HG02981 (cell line): ENCODE results near the gene EFCAB14.
"Not testable (repeated sequence)": the region's sequence is repeated elsewhere in the genome, so short reads cannot be mapped to it uniquely, and the experiment has no call there.

Experiments used
- ATAC-seq: cut with Tn5 transposase; IDR thresholded peaks from one replicate; pipeline ENCODE4 v1.9.1; 2021; ENCODE audit warnings: mild to moderate bottlenecking, moderate library complexity; ENCODE audit not compliant: unreplicated experiment

The EFCAB14 gene

GRCh38 chr1:46687921-46688509, 30.9 kb downstream of the EFCAB14 start:
- ATAC-seq = no peak

DNA sequence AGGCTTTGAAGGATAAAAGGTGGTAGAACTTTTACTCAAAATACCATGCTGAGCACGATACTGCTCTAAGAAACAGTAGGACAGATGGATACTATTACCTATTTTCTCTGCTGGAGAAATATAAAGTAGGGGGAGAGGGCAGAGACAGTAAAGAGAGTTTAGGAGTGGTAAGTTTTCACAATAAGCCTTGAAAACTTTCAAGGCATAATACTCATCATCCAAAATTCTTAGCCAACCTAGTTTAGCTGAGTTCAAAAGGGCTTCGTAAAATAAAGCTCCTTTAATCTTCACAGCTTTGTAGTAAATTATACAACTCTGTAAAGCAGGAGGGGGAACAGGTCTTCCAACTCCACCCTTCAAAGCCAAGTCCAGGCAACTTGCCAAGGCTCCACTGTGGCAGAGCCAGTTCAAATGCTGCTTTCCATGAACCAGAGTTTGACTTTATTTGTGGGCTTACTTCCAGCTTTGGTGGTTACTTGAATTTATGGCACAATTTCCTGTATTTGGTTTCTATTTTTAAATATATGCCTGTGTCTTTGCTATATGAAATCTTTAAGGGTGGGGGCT, 31.7 kb downstream of the EFCAB14 start:
- ATAC-seq = no peak

DNA sequence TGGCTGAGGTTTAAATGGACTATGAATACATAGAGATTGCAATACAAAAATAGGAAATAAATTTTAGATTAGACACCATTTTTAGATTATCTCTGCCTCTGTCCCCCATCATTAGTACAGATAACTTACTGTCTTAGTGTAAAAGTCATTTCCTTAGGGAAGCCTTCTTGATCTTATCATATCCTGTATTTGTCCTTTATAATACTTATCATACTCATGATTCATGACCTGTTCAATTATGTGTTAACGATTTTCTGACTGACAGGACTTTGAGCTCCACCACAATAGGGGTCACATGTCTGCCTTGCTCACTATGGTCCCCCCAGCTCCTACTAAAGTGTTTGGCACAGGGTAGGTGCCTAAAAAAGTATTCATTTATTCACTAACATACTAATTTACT, 32.7 kb downstream of the EFCAB14 start:
- ATAC-seq = no peak

DNA sequence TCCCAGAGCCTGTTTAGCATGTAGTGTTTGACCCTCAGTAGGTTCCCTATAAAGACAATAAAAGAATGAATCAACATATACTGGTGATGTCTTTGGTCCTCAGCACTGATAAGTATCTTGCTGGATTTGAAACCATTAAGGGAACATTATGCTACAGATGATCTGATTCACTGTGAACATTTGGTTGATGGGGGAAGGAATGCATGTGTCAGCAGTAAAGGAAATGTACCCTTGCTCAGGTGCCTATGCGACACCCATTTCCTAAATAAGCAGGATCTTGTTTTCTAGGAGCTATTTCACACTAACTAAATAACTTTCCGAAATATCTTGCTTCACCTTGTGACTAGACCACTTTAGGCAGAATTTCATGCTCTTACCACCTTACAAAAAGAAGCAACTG, 34.2 kb downstream of the EFCAB14 start:
- no peak for ATAC-seq

DNA sequence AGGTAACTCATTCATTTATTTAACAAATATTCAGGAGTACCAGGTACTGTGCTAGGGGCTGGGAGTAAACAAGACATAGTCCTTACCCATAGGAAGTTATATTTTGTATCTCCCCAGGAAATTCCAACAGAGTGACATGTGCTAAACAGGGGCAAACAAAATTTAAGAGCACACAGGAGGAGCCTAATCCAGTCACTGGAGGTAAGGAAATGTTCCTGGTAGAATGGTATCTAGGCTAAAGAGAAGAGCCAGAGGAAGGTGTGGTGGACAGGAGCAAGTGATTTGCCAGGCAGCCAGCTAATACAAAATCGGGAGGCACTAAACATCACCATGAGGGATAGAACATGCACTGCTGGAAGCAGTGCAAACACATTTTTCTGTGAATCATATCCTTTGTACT, 36.9 kb downstream of the EFCAB14 start:
- no peak for ATAC-seq

GRCh38 chr1:46681333-46682034, 37.4 kb downstream of the EFCAB14 start:
- no peak for ATAC-seq

- no peak for ATAC-seq
Measured at GRCh38 chr1:46679789-46680573, 38.9 kb downstream of the EFCAB14 start.

DNA sequence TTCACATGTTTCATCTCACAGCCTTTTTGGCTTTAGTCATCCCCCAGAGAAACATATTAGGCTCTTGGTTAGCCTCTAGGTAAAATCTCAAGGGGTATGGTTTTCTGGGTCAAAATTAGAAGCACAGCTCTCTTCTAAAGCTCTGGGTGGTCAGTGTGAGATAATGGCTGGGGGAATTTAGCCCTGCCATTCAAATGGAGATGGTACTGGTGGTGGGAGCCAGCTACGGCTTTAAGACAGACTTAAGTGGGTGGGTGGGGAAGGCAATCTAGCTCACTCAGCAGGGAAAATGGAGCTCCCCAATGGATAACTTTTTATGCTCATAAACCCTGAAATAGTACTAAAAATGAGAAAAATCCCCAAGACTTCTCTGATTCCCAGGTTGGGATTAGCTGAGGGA, 41.6 kb downstream of the EFCAB14 start:
- no peak for ATAC-seq

DNA sequence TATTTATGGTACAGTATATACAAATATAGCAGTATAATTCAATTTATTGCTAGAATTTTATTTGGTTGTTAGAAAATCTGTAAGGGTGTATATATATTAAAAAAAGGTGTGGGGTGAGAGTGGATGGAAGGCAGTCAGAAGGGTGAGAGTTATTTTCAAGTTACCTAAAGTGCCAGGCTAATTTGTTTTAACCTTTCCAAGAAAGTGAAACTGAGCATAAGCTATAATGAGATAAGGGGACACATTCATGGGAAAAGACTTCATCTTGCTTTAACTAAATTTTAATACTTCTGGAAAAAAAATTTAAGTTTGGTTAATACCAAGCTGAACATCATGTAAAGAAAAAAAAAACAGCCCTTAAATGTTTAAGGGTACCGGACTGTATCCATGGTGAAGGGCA, 42.4 kb downstream of the EFCAB14 start:
- no peak for ATAC-seq

DNA sequence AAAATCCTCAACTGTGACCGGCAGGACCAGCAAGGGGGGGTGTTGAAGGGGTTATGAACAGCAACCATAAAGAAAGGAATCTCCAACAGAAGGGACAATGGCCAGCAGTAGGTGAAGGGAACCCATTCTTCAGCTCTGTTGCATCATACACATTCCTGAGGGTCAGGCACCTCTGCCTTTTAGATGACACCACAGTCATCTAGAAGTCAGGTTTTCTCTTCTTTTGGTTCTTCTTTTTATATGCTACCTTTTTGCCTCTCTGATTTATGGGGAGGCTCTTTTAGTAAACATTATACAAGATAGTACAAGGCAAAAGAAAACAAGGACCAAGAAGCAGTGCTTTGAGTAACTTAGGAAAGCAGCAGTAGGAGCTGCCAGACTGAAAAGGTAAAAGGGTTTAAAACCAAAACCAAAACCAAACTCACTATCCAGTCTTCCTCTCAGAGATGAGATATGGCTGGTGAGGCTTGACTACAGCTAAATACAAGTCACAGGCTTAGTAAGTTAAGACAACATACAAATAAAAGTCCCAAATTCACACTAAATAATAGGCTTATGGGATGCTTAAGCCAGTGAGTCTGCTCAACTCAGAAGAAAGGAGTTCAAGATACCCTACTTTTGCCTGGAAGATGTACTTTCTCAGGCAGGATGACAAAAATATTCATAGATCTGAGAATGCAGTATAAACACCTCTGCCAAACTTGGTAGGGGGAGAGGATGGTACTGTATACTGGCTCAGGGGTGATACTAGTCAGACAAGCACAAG, 43.2 kb downstream of the EFCAB14 start:
- ATAC-seq = peak; percentile 75

DNA sequence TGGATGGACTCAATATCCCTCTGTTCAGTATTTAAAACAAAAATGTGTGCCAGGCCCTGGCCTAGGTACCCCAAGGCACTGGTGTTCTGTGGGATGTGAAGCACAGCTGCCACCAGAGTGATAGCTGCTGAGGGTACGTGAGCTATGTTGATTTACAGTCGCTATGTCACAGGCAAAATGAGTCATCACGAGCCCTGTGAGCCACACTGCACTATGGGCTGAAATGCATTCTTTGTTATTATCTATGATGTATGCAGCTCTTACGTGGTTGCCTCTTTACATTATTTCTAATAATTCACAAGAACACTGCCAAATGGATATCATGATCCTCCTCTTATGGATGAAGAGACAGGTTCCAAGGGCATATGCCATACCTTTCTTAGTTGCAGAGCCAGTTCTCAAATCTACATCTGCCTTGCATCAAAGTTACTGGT, 45.1 kb downstream of the EFCAB14 start:
- no peak for ATAC-seq

DNA sequence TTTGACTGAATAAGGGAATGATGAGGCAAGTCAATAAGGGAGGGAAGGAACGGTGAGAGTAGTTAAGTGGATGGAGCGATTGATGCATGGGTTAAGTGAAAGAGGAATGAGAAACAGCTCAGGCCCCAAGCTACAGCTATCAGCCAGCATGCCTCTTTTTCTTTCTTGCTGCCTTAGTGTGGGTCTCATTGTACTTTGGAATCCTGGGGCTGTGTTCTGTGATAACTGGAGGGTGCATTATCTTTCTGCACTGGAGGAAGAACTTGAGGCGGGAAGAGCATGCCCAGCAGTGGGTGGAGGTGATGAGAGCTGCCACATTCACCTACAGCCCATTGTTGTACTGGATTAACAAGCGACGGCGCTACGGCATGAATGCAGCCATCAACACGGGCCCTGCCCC, 46.2 kb downstream of the EFCAB14 start:
- no peak for ATAC-seq

DNA sequence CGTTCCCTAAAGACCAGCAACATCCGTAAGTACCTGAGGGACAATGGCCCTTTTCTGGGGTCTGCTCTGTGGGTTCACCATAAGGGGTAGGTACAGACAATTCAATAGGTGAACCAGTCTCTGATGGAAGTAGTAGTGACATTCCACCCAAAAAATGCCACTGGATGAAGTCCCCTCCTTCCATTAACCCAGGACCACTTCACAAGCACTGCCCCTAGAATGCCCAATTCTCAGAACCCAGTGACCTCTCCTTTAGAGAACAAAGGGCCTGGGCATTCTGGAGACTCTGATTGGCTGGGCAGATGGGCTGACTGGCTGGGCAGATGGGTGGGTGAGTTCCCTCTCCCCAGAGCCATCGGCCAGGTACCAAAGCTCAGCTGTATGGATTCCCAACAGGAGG, 47.4 kb downstream of the EFCAB14 start, which contains the start of gene TEX38:
TEX38 (plus strand) TSS at position 301 of the 400 bp plus-strand sequence; CDS start at position 382, 81 bp downstream.
- ATAC-seq = no peak

DNA sequence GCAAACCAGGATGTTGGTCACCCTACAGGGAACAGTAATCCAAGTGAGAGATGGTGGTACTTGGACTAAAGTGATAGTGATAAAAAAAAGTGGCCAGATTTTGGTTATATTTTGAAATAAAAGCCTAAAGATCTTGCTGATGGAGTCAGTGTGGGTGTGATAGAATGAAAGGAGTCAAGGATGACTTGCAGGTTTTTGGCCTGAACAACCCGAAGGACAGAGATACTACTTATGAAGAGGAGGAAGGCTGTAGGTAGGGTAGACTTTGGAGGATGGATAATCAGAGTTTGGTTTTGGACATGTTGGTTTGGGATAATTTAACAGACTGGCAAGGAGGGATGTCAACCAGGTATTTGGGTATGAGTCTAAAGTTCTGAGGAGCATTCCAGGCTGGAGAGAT, 48.8 kb downstream of the EFCAB14 start:
- ATAC-seq = no peak

DNA sequence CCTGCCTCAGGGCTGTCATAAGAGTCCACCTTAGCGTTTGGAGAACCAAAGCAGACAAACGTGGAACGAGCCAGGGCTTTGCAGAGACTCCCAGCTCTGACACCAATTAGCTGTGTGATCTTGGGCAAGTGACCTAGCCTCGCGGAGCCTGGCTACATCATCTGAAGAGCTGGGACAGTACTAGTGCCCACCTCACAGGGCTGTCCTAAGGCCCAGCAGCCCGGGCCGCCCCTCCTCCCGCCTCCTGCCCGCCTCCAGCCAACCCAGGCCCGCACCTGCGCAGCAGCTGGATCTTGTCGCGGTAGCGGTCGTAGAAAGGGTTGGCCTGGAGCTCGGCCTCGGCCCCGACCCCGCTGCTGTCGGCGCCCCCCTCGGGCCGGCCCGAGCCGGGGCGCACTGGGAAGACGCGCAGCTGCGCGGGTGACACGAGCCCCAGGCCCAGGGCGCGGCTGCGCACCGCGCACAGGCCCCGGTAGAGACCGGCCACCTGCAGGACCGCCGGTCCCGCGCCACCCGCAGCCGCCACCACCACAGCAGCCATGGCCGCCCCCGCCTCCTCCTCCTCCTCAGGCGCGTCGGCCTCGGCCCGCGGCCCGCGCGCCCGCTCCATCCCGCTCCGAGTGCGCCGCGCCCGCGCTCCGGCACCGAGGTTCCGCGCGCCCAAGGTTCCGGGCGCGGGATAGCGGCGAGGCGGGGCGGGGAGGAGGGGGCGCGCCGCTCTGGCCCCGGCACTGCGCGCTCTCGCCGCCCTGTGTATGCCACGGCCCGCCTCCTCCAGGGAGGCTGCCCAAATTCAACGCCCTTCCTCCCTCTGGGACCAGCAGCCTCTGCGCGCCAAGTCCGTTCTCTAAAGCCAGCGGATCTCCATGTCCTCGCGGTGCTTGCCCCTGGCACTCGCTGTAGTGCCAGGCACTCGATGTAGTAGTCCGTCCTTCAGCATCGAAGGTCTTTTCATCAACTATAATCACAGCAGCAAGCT, 50.8 kb downstream of the EFCAB14 start, which contains the start of gene ATPAF1:
ATPAF1 (minus strand) TSS at position 583 of the 979 bp plus-strand sequence; CDS start at position 541, 42 bp downstream.
- peak; percentile 79 for ATAC-seq

DNA sequence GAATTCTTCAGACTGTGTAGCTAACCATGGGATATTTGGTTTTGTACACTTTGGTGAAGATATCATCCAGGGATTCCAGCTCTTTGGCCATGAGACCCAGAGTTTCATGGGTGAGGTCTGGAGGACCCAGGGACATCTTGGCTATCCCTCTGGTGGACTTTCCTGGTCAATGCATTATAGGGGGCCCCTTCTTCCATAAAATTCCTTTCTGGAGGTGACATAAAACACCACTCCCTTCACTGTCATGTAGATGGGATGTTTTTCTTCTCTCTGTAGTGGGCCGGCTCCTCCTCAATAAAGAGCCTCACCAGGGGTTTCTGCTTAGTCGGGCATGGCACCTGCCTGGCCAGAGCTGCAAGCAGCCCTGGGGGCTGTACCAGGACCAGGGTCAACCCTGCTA, 52.9 kb downstream of the EFCAB14 start:
- ATAC-seq = no peak

DNA sequence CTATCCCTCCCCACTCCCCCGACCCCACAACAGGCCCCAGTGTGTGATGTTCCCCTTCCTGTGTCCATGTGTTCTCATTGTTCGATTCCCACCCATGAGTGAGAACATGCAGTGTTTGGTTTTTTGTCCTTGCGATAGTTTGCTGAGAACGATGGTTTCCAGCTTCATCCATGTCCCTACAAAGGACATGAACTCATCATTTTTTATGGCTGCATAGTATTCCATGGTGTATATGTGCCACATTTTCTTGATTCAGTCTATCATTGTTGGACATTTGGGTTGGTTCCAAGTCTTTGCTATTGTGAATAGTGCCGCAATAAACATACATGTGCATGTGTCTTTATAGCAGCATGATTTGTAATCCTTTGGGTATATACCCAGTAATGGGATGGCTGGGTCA, 56.0 kb downstream of the EFCAB14 start:
- ATAC-seq = not testable (repeated sequence)

DNA sequence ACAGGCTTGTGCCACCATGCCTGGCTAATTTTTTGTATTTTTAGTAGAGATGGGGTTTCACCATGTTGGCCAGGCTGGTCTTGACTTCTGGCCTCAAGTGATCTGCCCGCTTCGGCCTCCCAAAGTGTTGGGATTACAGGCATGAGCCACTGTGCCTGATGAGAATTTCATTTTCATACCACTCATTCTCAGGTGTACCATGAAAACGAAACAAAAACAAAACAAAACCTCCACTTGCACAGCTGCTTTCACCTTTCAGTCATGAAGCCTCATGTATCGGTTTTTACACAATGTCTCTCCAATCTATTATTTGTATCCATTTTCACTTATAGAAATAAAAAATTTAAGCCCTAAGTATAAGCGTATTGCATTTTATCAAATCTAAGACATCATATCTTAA, 58.8 kb downstream of the EFCAB14 start:
- peak; percentile 76 for ATAC-seq

DNA sequence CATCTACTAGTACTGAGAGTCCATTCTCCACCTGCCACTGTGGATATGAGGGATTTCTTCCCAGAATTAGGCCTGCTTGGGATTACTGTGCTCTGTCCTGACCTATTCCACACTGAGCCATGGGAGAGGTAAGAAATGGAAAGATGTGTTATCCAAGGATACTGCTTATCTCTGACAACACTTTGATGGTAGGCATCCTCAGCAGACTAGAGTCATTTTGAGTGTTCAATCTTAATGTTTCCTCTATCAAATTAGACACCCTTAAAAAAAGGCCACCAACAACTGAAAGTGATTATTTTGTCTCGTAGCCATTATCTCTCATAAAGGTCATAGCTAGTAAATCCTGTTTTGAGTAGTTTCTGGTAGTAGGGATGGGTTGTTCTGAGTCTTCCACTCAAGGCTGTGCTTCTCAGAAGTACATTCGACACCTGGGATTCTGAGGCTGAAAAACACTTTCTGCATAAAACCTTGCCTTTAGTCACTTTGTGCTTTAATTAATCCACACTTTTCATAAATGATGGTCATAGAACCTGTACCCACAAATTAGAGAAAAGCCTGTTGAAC, 59.5 kb downstream of the EFCAB14 start:
- ATAC-seq = no peak
